K562 (cell line): Measurements from ENCODE around the gene KCND3.

Experiments used
- EP300 ChIP-seq: IDR thresholded peaks from 2 replicates; pipeline ENCODE4 v1.6.1; 2012; ENCODE audit warnings: low read length, improper control_type of control experiment
- NCOA4 ChIP-seq: fragments of 450-650 bp; IDR thresholded peaks from 2 replicates; pipeline ENCODE4 v1.6.1; 2018; ENCODE audit warnings: mild to moderate bottlenecking; ENCODE audit not compliant: partially characterized antibody
- POLR2A ChIP-seq: fragments of 450-650 bp; conservative IDR thresholded peaks from 2 replicates; pipeline ENCODE4 v1.6.1; 2016
- SOX6 ChIP-seq: fragments of 450-650 bp; IDR thresholded peaks from 2 replicates; pipeline ENCODE4 v1.6.1; 2014; ENCODE audit warnings: mild to moderate bottlenecking
- ZC3H8 ChIP-seq: fragments of 450-650 bp; IDR thresholded peaks from 2 replicates; pipeline ENCODE4 v1.6.1; 2017
- ZFX ChIP-seq: sonication (generic); formaldehyde crosslinking; IDR thresholded peaks from 2 replicates; pipeline ENCODE4 v1.8.0; 2022; ENCODE audit warnings: mild to moderate bottlenecking, missing genetic modification reagents, moderate library complexity
- ZNF253 ChIP-seq: fragments of 250-450 bp; sonication (Bioruptor Pico); conservative IDR thresholded peaks from 2 replicates; pipeline ENCODE4 v1.6.1; 2021; ENCODE audit warnings: mild to moderate bottlenecking

- TF ChIP-seq ZC3H8, result no peak
- TF ChIP-seq ZNF253 (CRISPR knock-in tag), result no peak
- no peak for TF ChIP-seq POLR2A
- TF ChIP-seq SOX6, result no peak
- no peak for TF ChIP-seq ZFX (CRISPR knock-in tag)
- no peak for TF ChIP-seq EP300
- TF ChIP-seq NCOA4, result no peak
Observed at GRCh38 chr1:111948209-111949171, 41.0 kb downstream of the KCND3 start.
